ENCODE results near the gene FLII. TPM values are rescaled to one million over a fixed set of nuclear protein-coding genes. Genes with fewer than 3 reads are reported as not detected.
"Not testable (repeated sequence)": the region's sequence is repeated elsewhere in the genome, so short reads cannot be mapped to it uniquely, and the experiment has no call there.

FLII gene
- 264 TPM for total RNA-seq (2021; ENCODE audit: unreplicated experiment)
- polyA plus RNA-seq (2012): 312 and 354 TPM in 2 replicates
- percentile 70 among the genes with signal in this experiment for Bru-seq, nascent RNA
- BruChase-seq, experiment 1, labeled RNA remaining after a 6-hour chase: percentile 94 among the genes with signal in this experiment
- BruChase-seq, experiment 2, labeled RNA remaining after a 2-hour chase: percentile 86 among the genes with signal in this experiment
- long read RNA-seq, full-length matches to known transcripts: 122 of 415 reads
- long read RNA-seq, partial matches to known transcripts: 139 of 415 reads
- long read RNA-seq, other reads (novel, unspliced or antisense): 154 of 415 reads

DNA sequence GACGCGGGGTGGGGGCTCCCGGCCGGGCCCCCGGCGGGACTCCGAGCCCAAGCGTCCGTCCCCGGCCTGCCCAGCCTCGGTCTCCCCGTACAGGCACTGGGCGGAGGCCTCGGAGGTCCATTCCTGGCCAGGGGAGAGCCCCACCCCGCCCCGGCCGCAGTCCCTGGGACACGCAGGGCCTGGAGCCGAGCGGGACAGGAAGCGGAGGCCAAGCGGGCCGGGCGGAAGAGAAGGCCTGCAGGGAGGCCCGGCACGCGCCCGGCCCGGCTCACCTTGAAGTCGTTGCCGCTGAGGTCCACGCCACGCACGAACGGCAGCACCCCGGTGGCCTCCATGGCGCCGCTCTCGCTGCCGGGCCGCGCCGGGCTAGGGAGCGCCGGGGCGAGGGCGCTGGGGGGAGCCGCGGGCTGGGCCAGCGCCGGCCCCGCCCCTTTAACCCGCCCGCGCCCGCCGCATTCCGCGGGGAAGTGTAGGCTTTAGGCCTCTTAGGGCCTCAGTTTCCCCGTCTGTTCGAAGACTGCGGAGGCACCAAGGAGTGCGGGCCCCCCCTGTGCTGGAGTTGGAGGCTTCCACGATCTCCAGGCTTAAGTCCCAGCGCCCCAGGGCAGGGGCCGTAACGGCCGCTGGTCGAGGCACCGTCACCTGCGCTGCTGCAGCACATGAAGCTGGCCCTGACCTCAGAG lies at the start of gene FLII:
Gene FLII (minus strand): TSS at position 383 of the 683 bp plus-strand sequence. CDS start 48 bp downstream, at position 335.
- H3K4me3 ChIP-seq (replicated peaks in 1 of 2; ENCODE audit: low read depth in 1 of 2, low read length in 2 of 2): peak within 1 kb of the TSS; percentile 87 to 92
- no peaks in the 10 kb centered on the region for H3K9me2 ChIP-seq (ENCODE audit: insufficient read depth)
- no peaks in the 10 kb centered on the region for H4K20me1 ChIP-seq (ENCODE audit: insufficient read depth)
- peak within 1 kb of the TSS; percentile 96 for H3K27ac ChIP-seq (ENCODE audit: low read depth, low read length)
- TF ChIP-seq CEBPB (IDR thresholded peaks at IDR 0.05; ENCODE audit: low read depth): no peak
- peak; percentile 97 for TF ChIP-seq ZFX (IDR thresholded peaks at IDR 0.05)
- TF ChIP-seq RAD21 (IDR thresholded peaks at IDR 0.05; ENCODE audit: low read depth): no peak
- TF ChIP-seq POLR2A (IDR thresholded peaks at IDR 0.05; ENCODE audit: borderline replicate concordance, extremely low read depth, insufficient read depth, insufficient read length): no peak
- peak; percentile 66; the same call in 1 of the 2 replicates for TF ChIP-seq SIN3A (IDR thresholded peaks at IDR 0.05; ENCODE audit: low read depth)
- peak; percentile 57 for TF ChIP-seq YY1 (IDR thresholded peaks at IDR 0.05; ENCODE audit: extremely low read depth, insufficient replicate concordance, low read depth, low read length)
- TF ChIP-seq TCF7L2 (IDR thresholded peaks at IDR 0.05; ENCODE audit: borderline replicate concordance, extremely low read depth, insufficient read depth, insufficient read length): peak; percentile 31
- TF ChIP-seq POLR2AphosphoS5 (IDR thresholded peaks at IDR 0.05; ENCODE audit: low read depth, low read length): peak; percentile 76
- no peak for TF ChIP-seq EZH2 (IDR thresholded peaks at IDR 0.05)
- peaks cover 56% of the 10 kb centered on the region for H3K79me2 ChIP-seq (ENCODE audit: insufficient read depth, low read length)
- intact Hi-C loops (cut with micrococcal nuclease): no loop called here
- ATAC-seq: peak; percentile 49
- DNase-seq (ENCODE audit: low read depth, low spot score): no peak
- H3K9me3 ChIP-seq (ENCODE audit: control insufficient read depth in 1 of 2, insufficient read depth in 1 of 2, low read depth in 1 of 2, low read length in 2 of 2): no peaks in the 10 kb centered on the region
- CTCF ChIA-PET: interaction anchor here (0.7 kb wide), 1 partner anchor 41 kb away, joined by 6 read pairs; no protein-coding TSS in a partner anchor
- peaks cover 33 to 43% of the 10 kb centered on the region in 2 experiments for H3K4me1 ChIP-seq (ENCODE audit: control insufficient read depth in 1 of 2, insufficient read depth in 2 of 2, low read length in 2 of 2)
- POLR2A ChIA-PET: interaction anchor here (1.0 to 1.8 kb wide), 2 partner anchors 8 to 422 kb away, joined by 3 to 5 read pairs; no protein-coding TSS in a partner anchor
- no TSS peak for BruUV-seq (replicated peaks)
- H2AFZ ChIP-seq (ENCODE audit: low read depth, low read length, poor library complexity, severe bottlenecking): no peak within 1 kb of the TSS
- no peaks in the 10 kb centered on the region for H3K27me3 ChIP-seq (ENCODE audit: insufficient read depth, low read length)
- peak within 1 kb of the TSS; percentile 99 for H3K4me2 ChIP-seq (ENCODE audit: low read length)
- H3K9ac ChIP-seq (ENCODE audit: low read length): peak within 1 kb of the TSS; percentile 94
- peaks cover 12 to 24% of the 10 kb centered on the region in 2 experiments; a peak in 3 of 4 replicates for H3K36me3 ChIP-seq (ENCODE audit: control insufficient read depth in 1 of 2, insufficient read depth in 2 of 2, low read length in 2 of 2)
- RAD21 ChIA-PET (ENCODE audit: low non-redundant PET in 1 of 2, low total read pairs in 2 of 2, uncharacterized antibody in 2 of 2, unreplicated experiment in 2 of 2): no interaction called here

DNA sequence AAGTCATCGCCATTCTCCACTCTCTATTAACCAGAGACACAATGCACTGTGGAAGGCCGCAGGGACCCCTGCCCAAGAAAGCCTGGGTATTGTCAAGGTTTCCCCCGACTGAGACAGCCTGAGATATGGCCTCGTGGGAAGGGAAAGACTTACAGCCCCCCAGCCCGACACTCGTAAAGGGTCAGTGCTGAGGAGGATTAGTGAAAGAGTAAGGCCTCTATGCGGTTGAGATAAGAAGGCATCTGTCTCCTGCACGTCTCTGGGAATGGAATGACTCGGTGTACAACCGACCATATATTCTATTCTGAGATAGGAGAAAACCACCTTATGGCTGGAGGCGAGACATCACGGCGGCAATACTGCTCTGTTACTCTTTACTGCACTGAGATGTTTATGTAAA lies 44.7 kb upstream of the FLII start:
- H3K9me3 ChIP-seq (ENCODE audit: control insufficient read depth in 1 of 2, insufficient read depth in 1 of 2, low read depth in 1 of 2, low read length in 2 of 2); H2AFZ ChIP-seq (ENCODE audit: low read depth, low read length, poor library complexity, severe bottlenecking); H3K4me3 ChIP-seq (replicated peaks in 1 of 2; ENCODE audit: low read depth in 1 of 2, low read length in 2 of 2); intact Hi-C loops (cut with micrococcal nuclease); H3K27ac ChIP-seq (ENCODE audit: low read depth, low read length); H4K20me1 ChIP-seq (ENCODE audit: insufficient read depth); H3K9me2 ChIP-seq (ENCODE audit: insufficient read depth); H3K9ac ChIP-seq (ENCODE audit: low read length); H3K27me3 ChIP-seq (ENCODE audit: insufficient read depth, low read length); CTCF ChIA-PET; RAD21 ChIA-PET (ENCODE audit: low non-redundant PET in 1 of 2, low total read pairs in 2 of 2, uncharacterized antibody in 2 of 2, unreplicated experiment in 2 of 2); H3K4me1 ChIP-seq (ENCODE audit: control insufficient read depth in 1 of 2, insufficient read depth in 2 of 2, low read length in 2 of 2); H3K4me2 ChIP-seq (ENCODE audit: low read length); ATAC-seq; POLR2A ChIA-PET; DNase-seq (ENCODE audit: low read depth, low spot score): not testable (repeated sequence)
- Histone ChIP-seq H3K36me3 (ENCODE audit: control insufficient read depth in 1 of 2, insufficient read depth in 2 of 2, low read length in 2 of 2) (peaks cover 49 to 61% of the 10 kb centered on the region in 2 experiments), H3K79me2 (ENCODE audit: insufficient read depth, low read length) (peaks cover 23% of the 10 kb centered on the region)
- BruUV-seq (replicated peaks): TSS peak; percentile 13

All from HCT116 (cell line).